ENCODE measurements around the gene TMEM181.

TMEM181 gene

GRCh38 chr6:158565482-158566040 lies 5.7 kb downstream of the TMEM181 start:
- DNase-seq = no peak

GRCh38 chr6:158566207-158566818 lies 6.4 kb downstream of the TMEM181 start:
- no peak for DNase-seq

GRCh38 chr6:158567152-158567551 lies 7.3 kb downstream of the TMEM181 start:
- DNase-seq = no peak

GRCh38 chr6:158567871-158568401 lies 8.0 kb downstream of the TMEM181 start:
- no peak for DNase-seq

- no peak for DNase-seq
Observed at GRCh38 chr6:158568549-158568948, 8.7 kb downstream of the TMEM181 start.

- DNase-seq = no peak
Observed at GRCh38 chr6:158569036-158569435, 9.1 kb downstream of the TMEM181 start.

- DNase-seq = no peak
Observed at GRCh38 chr6:158570681-158570962, 10.7 kb downstream of the TMEM181 start.

GRCh38 chr6:158571826-158572652 lies 12.1 kb downstream of the TMEM181 start:
- DNase-seq = no peak

- no peak for DNase-seq
Observed at GRCh38 chr6:158572653-158573541, 13.0 kb downstream of the TMEM181 start.

GRCh38 chr6:158573542-158573931 lies 13.6 kb downstream of the TMEM181 start:
- no peak for DNase-seq

- no peak for DNase-seq
Observed at GRCh38 chr6:158574800-158575199, 14.9 kb downstream of the TMEM181 start.

GRCh38 chr6:158575550-158575949 lies 15.7 kb downstream of the TMEM181 start:
- DNase-seq = no peak

GRCh38 chr6:158584236-158584651 lies 24.4 kb downstream of the TMEM181 start:
- no peak for DNase-seq

- no peak for DNase-seq
Observed at GRCh38 chr6:158586652-158587051, 26.8 kb downstream of the TMEM181 start.

GRCh38 chr6:158589366-158589765 lies 29.5 kb downstream of the TMEM181 start:
- DNase-seq = no peak

GRCh38 chr6:158591134-158591809 lies 31.4 kb downstream of the TMEM181 start:
- no peak for DNase-seq

- DNase-seq = no peak
Observed at GRCh38 chr6:158591810-158592209, 31.9 kb downstream of the TMEM181 start.

GRCh38 chr6:158593670-158594069 lies 33.8 kb downstream of the TMEM181 start:
- no peak for DNase-seq

- DNase-seq = no peak
Observed at GRCh38 chr6:158595223-158595622, 35.3 kb downstream of the TMEM181 start.

GRCh38 chr6:158596861-158597260 lies 37.0 kb downstream of the TMEM181 start:
- DNase-seq = no peak

GRCh38 chr6:158597565-158597964 lies 37.7 kb downstream of the TMEM181 start:
- DNase-seq = no peak

GRCh38 chr6:158599635-158600034 lies 39.7 kb downstream of the TMEM181 start:
- no peak for DNase-seq
